ENCODE results near the gene STXBP5.

The STXBP5 gene

DNA sequence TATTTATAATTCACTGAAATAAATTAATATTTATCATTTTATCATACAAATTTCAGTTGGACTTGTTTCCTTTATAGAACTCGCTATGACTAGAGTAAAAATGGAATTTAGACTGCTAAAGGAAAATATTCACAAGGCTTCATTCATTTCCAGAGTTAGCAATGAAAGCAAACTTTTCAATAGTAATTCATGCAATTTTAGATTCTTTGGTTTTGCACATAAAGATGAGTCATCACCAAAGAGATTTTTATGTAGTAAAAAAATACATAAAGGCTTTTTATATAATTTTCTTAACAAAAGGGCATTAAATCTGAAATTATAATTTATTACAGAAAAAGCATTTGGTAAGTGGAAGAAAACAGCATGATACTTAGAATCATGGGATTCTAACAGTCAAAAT lies 37.2 kb upstream of the STXBP5 start:
- no peaks in the 10 kb centered on the region for H3K9me3 ChIP-seq (ENCODE audit: control insufficient read depth, insufficient read depth, low read length)
- TF ChIP-seq CTCF (IDR thresholded peaks at IDR 0.05; ENCODE audit: low read depth, low read length, poor library complexity, severe bottlenecking), result no peak
- TF ChIP-seq EZH2phosphoT487 (IDR thresholded peaks at IDR 0.05; ENCODE audit: borderline replicate concordance, low read length), result no peak
- no peak overlapping the region for H3K4me2 ChIP-seq (ENCODE audit: low read length)

DNA sequence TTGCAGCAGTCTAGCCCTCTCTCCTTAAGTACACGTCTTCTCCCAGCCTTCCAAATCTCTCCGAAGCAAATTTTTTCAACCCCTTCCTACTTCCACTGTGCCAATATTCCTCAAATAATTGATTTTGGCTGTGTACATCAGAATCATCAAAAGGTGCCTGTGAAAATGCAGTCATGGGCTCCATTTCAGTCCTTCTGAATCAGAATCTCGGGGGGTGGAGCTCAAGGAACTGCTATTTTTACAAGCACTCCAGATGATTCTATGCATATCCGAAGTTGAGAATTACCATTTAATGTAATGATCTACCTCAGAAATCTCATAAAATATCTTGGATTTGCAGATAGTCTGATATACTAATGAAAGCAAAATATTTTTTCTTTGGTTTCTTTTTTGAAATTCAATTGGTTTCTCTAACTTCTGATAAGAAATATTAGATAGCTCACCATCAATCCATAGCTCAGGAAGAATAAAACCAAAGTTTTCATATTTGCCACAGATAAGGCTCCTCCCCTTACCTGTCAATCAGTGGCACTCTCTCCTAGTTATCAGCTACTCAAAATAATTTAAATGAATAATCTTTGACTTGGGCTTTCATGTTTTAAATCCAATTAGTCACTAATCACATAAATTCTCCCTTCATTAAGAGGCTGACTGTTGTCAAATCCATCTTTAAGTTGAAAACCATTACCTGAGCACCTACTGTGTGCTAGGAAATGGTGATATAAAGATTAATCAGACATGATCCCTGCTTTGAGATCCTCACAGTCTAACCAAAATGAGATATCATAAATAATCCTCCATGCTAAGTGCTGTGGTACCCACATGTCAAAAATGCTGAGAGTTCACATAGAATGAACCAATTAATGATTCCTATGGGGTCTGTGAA lies 36.4 kb upstream of the STXBP5 start:
- no peak overlapping the region for H3K4me2 ChIP-seq (ENCODE audit: low read length)
- no peaks in the 10 kb centered on the region for H3K36me3 ChIP-seq (ENCODE audit: control insufficient read depth, low read length)
- H4K20me1 ChIP-seq (ENCODE audit: control insufficient read depth, insufficient read depth, low read depth, low read length), result no peaks in the 10 kb centered on the region
- H3K27me3 ChIP-seq (ENCODE audit: control insufficient read depth, low read length), result no peaks in the 10 kb centered on the region
- no peak for TF ChIP-seq CTCF (IDR thresholded peaks at IDR 0.05; ENCODE audit: low read depth, low read length, poor library complexity, severe bottlenecking)
- no peak for TF ChIP-seq EZH2phosphoT487 (IDR thresholded peaks at IDR 0.05; ENCODE audit: borderline replicate concordance, low read length)
- no peak overlapping the region for H3K4me3 ChIP-seq (ENCODE audit: low read length)
- no peaks in the 10 kb centered on the region for H3F3A ChIP-seq (ENCODE audit: control insufficient read depth, insufficient read depth)
- H3K9me2 ChIP-seq (replicated peaks; ENCODE audit: control insufficient read depth, low read length), result no peaks in the 10 kb centered on the region
- H3K4me1 ChIP-seq (ENCODE audit: control insufficient read depth, low read length), result no peaks in the 10 kb centered on the region
- H3K79me2 ChIP-seq (ENCODE audit: control insufficient read depth, low read length), result no peaks in the 10 kb centered on the region
- H3K27ac ChIP-seq (ENCODE audit: low read depth, low read length), result no peak overlapping the region
- H3K9me3 ChIP-seq (ENCODE audit: control insufficient read depth, insufficient read depth, low read length), result no peaks in the 10 kb centered on the region

More for the DNA sequence above, 37.2 kb upstream of the STXBP5 start:
- no peaks in the 10 kb centered on the region for H3K9me2 ChIP-seq (replicated peaks; ENCODE audit: control insufficient read depth, low read length)
- H3K36me3 ChIP-seq (ENCODE audit: control insufficient read depth, low read length), result no peaks in the 10 kb centered on the region
- no peaks in the 10 kb centered on the region for H3F3A ChIP-seq (ENCODE audit: control insufficient read depth, insufficient read depth)
- H3K79me2 ChIP-seq (ENCODE audit: control insufficient read depth, low read length), result no peaks in the 10 kb centered on the region
- no peaks in the 10 kb centered on the region for H3K27me3 ChIP-seq (ENCODE audit: control insufficient read depth, low read length)
- H3K27ac ChIP-seq (ENCODE audit: low read depth, low read length), result no peak overlapping the region
- H3K4me3 ChIP-seq (ENCODE audit: low read length), result no peak overlapping the region
- no peaks in the 10 kb centered on the region for H3K4me1 ChIP-seq (ENCODE audit: control insufficient read depth, low read length)
- no peaks in the 10 kb centered on the region for H4K20me1 ChIP-seq (ENCODE audit: control insufficient read depth, insufficient read depth, low read depth, low read length)

GRCh38 chr6:147169529-147169928 lies 34.7 kb upstream of the STXBP5 start:
- no peak for TF ChIP-seq EZH2phosphoT487 (IDR thresholded peaks at IDR 0.05; ENCODE audit: borderline replicate concordance, low read length)
- H3K36me3 ChIP-seq (ENCODE audit: control insufficient read depth, low read length), result no peaks in the 10 kb centered on the region

GRCh38 chr6:147170269-147170668 lies 33.9 kb upstream of the STXBP5 start:
- TF ChIP-seq EZH2phosphoT487 (IDR thresholded peaks at IDR 0.05; ENCODE audit: borderline replicate concordance, low read length), result no peak
- TF ChIP-seq CTCF (IDR thresholded peaks at IDR 0.05; ENCODE audit: low read depth, low read length, poor library complexity, severe bottlenecking), result no peak
- Histone ChIP-seq H3K27ac (ENCODE audit: low read depth, low read length) (no peak overlapping the region), H3K4me1 (ENCODE audit: control insufficient read depth, low read length) (no peaks in the 10 kb centered on the region)

More at GRCh38 chr6:147169529-147169928, 34.7 kb upstream of the STXBP5 start:
- Histone ChIP-seq H3K4me3 (ENCODE audit: low read length) (no peak overlapping the region), H3K4me2 (ENCODE audit: low read length) (no peak overlapping the region), H4K20me1 (ENCODE audit: control insufficient read depth, insufficient read depth, low read depth, low read length) (no peaks in the 10 kb centered on the region), H3K4me1 (ENCODE audit: control insufficient read depth, low read length) (no peaks in the 10 kb centered on the region), H3K27ac (ENCODE audit: low read depth, low read length) (no peak overlapping the region), H3F3A (ENCODE audit: control insufficient read depth, insufficient read depth) (no peaks in the 10 kb centered on the region), H3K79me2 (ENCODE audit: control insufficient read depth, low read length) (no peaks in the 10 kb centered on the region), H3K9me2 (replicated peaks; ENCODE audit: control insufficient read depth, low read length) (no peaks in the 10 kb centered on the region), H3K27me3 (ENCODE audit: control insufficient read depth, low read length) (no peaks in the 10 kb centered on the region), H3K9me3 (ENCODE audit: control insufficient read depth, insufficient read depth, low read length) (no peaks in the 10 kb centered on the region)

More at GRCh38 chr6:147170269-147170668, 33.9 kb upstream of the STXBP5 start:
- H3K36me3 ChIP-seq (ENCODE audit: control insufficient read depth, low read length), result no peaks in the 10 kb centered on the region
- H3K9me3 ChIP-seq (ENCODE audit: control insufficient read depth, insufficient read depth, low read length), result no peaks in the 10 kb centered on the region
- H3K4me3 ChIP-seq (ENCODE audit: low read length), result no peak overlapping the region
- no peaks in the 10 kb centered on the region for H3K27me3 ChIP-seq (ENCODE audit: control insufficient read depth, low read length)
- H4K20me1 ChIP-seq (ENCODE audit: control insufficient read depth, insufficient read depth, low read depth, low read length), result no peaks in the 10 kb centered on the region
- H3K9me2 ChIP-seq (replicated peaks; ENCODE audit: control insufficient read depth, low read length), result no peaks in the 10 kb centered on the region
- no peaks in the 10 kb centered on the region for H3F3A ChIP-seq (ENCODE audit: control insufficient read depth, insufficient read depth)
- H3K79me2 ChIP-seq (ENCODE audit: control insufficient read depth, low read length), result no peaks in the 10 kb centered on the region
- no peak overlapping the region for H3K4me2 ChIP-seq (ENCODE audit: low read length)

Measured in DOHH2 (cell line).